HG02571 (cell line): ENCODE data around the gene COPA.

Experiments used
- ATAC-seq: cut with Tn5 transposase; IDR thresholded peaks from one replicate; pipeline ENCODE4 v1.9.1; 2021; ENCODE audit warnings: mild to moderate bottlenecking, moderate library complexity; ENCODE audit not compliant: unreplicated experiment

COPA gene

DNA sequence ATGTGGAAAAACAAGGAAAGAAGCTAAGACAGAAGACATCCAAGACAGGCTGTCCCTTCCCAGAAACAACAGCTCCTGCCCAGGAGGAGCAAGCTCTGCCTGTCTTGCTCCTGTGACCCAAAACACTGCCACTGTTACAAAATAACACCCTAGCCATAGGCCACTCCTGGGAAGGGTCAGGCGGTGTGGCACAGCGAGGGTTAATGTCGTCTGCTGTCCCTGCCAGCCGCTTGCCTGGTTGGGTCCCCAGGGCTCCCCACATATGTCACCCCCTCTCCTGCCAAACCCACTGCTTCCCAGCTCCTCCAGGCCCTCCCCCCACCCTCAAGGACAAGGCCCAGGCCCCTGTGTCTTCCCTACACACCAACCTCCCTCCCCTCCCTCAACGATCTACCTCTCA, 20.0 kb upstream of the COPA start:
- no peak for ATAC-seq

DNA sequence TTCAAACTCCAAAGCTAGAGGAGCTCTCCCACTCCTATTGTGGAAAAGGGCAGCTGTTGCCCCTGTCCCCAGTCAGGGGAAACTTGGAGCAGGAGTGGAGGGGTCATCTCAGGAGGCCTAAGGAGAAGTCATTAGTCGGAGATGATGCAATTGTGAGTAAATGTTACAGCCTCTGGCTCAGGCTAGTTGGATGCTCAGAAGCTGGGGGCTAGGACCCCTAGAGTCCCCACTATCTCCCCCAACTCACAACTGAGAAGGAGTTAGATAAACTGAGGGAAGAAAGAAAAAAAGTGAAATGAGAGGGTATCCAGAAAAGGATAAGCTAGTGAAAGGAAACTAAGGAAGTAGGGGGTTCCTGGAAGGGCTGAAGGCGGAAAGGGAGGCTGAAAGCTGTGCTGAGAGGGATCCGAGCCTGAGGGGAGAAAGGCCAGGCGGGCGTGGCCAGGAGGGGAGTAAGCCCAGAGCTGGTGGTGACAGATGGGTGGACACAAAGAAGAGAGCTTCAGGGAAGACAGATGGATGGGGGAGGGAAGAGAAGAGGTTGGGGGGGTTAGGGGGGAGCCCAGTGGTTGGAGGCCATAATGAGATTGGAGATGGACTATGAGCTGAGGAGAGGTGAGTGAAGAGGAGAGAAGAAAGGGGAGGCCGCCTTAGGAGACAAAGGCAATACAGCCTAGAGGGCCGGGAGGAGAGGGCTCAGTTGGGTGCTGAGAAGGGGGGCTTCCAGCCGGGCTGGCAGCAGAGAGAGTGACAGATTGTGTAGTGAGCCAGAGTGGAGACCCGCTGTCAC, 19.3 kb upstream of the COPA start:
- no peak for ATAC-seq

DNA sequence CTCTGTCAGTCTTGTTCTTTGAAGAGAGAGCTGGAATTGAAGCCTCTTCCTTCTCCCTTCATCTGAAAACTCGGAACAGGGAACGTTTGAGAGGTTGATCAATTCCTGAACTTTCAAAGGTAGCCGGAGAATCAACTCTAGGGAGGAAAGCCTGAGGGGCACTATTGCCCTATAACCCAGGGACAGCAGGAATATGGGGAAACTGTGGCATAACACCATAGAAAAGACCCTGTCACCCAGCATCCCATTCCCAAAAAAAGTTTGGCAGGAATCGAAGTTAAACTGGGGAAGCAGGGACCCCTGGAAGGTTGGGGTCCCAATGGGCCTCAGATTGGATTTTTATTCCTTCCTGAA, 18.7 kb upstream of the COPA start:
- ATAC-seq: no peak

DNA sequence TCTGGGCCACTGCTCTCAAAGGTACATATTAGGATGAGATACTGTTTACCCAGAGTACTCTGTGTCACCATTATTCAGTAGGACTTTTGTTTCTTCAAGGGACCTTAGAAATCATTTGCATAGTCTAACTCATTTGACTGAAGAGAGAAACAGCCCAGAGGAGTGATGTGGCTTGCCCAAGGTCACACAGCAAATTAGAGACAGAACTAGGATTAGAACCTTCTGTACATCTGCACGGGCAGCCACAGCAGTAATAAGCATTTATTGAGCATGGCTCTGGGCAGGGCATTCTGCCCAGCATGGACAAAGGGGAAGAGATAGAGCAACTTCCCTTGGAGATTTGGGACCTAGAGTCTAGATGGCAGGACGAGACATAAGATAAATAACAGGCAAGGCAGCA, 18.1 kb upstream of the COPA start:
- no peak for ATAC-seq

DNA sequence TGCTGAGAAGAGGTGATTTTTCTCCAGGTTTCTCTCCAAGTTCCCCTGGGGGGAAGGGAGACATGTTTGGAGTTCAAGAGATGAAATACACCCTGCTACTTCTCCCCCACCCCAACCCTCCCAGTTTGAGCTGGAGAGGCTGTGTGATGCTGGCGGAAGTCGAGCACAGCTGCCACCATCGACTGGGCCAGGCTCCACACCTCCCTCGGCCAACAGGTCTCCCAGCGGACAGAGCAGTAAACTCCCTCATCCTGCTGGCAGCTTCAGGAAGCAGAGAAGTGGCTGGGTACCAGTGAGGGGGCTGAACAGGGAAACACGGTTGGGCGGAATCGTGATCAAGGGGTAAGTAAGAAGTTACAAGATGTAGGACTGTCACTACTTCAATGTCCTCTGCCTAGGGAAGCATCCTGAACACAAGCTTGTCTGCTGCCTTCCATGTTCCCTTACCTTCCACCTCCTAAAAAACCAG, 17.2 kb upstream of the COPA start:
- no peak for ATAC-seq

DNA sequence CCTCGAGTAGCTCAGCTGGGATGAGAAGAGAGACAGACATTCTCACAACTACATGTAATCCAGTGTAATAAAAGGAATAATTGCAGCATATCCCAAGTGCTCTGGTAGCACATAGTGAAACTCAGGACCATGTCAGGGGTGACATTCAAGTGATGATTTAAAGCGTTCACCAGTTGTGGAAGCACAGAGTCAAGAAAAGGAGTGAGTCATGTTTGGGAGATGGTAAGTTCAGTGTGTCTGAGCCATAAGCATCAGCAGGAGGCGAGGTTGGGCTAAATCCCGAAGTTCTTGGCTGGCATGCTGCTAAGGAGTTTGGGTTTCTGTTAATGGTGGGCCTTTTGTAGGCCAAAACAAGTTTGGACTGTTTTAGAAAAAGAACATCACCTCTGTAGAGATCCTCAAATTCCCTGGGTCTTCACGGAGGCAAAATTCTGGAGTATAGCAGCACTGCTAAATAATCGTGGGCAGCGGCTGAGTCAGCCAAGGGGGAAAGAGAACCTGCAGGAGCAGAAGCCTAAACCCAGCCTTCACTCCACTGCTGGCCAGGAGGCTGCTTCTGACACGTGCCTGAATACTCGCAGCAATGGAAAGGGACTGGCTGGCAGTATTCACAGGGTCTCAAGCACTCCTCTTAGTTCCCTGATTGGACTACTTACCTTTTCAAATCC, 16.6 kb upstream of the COPA start:
- no peak for ATAC-seq

DNA sequence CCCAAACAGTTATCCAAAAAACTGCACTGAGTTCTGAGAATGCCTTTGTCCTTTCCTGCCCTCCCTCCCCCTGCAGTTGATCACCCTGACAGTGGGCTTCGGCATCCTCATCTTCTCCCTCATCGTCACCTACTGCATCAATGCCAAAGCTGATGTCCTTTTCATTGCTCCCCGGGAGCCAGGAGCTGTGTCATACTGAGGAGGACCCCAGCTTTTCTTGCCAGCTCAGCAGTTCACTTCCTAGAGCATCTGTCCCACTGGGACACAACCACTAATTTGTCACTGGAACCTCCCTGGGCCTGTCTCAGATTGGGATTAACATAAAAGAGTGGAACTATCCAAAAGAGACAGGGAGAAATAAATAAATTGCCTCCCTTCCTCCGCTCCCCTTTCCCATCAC, 15.0 kb upstream of the COPA start:
- ATAC-seq: no peak

DNA sequence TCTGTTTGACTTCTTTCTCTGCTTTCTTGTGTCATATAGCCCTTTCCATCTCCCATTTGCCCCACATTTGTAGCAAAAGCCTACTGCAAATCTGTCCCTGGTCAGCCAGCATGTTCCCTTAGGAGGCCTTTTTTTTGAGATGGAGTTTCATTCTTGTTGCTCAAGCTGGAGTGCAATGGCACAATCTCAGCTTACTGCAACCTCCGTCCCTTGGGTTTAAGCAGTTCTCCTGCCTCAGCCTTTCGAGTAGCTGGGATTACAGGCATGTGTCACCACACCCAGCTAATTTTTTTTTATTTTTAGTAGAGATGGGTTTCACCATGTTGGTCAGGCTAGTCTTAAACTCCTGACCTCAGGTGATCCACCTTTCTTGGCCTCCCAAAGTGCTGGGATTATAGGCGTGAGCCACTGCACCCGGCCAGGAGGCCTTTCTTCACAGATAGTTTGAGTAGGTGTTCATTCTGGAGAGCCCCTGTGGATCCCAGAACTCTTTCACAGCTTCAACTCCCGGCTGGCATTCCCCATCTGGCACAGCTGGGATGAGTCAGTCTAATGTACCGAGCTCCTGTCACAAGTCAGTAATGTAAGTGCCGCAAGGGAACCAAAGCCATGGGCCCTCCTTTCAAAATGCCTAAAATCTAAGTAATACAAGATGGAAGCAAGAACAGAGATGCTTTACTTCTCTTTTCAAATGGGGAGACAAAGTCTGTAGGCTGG, 14.4 kb upstream of the COPA start:
- ATAC-seq: no peak

DNA sequence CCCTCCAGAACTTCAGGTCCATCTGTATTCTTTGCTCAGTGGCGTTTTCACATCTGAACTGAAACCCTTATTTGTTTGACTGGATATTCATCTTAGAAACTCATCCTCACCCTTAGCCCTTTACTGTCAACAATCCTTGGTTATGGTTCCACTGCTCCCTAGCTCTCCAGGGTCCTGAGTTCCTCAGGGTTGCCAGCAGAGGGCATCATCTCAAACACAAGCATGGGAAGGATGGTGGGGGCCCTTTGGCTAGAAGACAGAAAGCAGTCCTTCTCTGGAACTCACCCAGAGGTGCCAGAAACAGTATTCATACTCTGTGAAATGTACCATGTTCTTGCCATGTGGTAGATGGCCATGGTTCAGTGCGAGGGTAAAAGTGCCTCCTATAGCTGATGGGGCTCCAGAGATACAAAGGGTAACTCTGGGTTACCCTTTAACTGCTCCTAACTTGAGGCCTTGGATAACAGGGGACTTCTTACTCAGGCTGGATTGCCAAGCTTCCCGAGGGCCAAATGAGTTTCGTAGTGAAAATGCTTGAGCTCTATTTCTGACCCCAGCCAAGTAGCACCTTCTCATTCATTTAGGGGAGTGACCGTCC, 11.4 kb upstream of the COPA start:
- no peak for ATAC-seq

DNA sequence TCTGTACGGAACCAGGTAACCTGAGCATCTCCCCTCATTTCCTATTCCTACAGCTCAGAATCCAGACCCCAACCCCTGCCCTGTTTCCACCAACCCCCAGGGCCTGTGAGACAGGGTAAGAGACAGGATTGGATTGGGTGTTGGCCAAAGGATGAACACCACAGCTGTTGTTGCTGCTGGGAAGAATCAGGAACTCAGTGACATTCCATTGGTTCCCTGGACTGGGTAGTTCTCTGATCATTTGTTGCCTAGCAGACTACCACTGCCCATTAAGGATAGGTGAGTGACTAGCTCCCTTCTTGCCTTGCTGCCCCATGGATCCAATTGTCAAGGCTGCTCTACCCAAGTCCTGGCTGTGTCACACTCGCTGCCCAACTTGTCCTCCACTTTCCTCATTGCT, 10.2 kb upstream of the COPA start:
- no peak for ATAC-seq

DNA sequence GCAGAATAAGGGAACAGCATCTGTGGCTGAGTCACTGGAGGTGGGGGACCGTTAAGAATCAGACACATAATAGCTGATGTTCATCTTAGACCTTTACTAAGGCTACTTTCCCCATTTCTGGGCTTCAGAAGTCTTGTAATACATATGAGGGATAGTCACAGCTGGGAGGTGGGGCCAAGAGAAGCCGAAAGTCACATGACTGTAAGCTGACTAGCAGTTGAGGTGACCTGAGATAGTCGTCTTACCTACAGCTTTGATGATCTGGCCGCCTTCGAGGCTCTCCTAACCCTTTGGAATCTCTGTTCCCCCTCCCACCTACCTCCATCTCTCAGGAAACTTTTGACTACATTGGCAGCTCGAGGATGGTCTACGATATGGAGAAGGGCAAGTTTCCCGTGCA, 9.5 kb upstream of the COPA start:
- no peak for ATAC-seq

DNA sequence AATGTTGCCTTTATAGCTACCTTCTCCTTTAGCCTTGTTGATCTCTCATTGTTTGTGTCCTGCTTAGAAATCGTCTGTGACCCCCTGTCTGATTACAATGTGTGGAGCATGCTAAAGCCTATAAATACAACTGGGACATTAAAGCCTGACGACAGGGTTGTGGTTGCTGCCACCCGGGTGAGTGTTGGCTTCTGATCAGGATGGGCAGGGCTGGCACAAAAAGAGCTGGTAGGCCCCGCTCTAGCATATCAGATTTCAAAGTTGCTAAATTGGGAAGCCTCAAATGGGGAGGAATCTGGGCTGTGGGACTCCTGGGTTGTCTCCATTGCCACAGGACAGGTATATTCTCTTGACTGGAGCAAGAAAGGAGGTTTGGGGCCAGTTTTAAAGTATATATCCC, 8.6 kb upstream of the COPA start:
- no peak for ATAC-seq

DNA sequence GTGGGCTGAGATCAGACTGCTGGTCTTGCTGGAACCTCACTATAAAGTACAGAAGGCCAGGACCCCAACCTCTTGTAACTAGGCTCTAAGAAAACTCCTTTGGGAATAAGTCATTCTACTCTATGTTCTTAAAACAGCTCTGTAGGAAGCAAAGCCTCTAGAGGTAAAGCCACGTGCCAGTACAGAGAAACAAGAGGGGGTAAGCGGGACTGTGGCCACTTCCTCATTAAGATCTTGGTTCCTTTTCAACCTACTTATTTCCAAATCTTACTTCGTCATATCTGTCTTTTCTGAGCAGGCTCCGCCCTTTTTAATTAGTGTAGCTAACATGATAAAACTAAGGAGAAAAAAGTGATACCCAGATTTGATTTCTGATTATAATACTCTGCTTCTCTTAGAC, 3.9 kb upstream of the COPA start:
- no peak for ATAC-seq

DNA sequence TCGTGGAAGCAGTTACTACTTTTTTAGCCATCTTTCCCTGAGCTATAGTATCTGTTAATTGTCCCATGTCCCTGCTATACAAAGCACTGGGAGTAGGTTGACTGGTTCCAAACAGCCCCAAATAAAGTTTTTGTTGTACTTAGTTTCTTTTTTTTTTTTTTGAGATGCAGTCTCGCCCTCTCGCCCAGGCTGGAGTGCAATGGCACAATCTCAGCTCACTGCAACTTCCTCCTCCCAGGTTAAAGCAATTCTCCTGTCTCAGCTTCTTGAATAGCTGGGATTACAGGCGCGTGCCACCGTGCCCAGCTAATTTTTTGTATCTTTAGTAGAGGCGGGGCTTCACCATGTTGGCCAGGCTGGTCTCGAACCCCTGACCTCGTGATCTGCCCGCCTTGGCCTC, 3.4 kb upstream of the COPA start:
- ATAC-seq: no peak

DNA sequence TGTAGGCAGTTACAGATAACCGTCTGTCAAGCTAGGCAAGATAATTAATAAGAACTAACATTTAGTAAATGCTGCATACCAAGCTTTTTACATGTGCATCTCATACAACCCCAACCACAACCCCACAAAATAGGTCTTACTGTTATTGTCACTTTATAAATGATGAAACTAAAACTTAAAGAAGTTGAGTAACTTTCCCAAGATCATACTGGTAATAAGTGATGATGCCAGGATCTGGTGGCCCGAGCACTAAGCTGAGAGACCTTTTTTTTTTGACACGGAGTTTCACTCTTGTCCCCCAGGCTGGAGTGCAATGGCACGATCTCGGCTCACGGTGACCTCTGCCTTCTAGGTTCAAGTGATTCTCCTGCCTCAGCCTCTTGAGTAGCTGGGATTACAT, 1.9 kb upstream of the COPA start:
- ATAC-seq: no peak

DNA sequence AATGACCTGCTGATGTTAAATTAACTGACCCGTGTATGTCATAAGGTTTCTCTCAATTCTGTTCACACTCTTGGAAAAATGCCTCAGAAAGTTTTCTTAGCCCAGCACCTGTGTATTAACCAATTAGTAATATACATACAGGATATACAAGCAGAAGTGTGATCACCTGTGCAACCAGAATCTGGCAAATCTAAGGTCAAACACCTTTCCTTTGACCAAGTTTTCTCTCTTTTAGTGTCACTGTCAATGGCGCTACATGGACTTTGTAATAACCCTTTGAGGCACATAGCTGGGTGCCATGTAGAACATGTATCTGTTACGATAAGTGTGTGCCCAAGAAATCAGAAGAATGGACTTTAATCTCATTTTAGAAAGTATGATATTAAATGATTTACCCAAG, 1.2 kb upstream of the COPA start:
- ATAC-seq: no peak

DNA sequence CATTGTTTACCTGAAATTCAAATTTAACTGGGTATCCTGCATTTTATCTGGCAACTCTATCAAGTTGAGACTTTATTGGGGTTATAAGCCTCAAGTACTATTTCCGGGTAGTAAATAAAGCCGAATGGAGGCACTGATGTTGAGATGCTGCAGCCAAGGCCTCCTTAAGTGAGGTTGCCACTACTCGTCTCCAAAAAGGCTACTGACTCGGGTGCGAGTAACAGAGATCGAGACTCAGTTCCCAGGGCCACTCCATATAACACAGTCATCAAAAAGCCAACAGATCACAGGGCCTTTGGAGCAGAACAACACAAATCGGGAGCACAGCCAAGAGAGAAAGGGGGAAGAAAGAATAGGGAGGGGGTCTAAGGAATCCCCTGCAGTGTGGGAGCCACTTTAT, 524 bp downstream of the COPA start:
- ATAC-seq: no peak

DNA sequence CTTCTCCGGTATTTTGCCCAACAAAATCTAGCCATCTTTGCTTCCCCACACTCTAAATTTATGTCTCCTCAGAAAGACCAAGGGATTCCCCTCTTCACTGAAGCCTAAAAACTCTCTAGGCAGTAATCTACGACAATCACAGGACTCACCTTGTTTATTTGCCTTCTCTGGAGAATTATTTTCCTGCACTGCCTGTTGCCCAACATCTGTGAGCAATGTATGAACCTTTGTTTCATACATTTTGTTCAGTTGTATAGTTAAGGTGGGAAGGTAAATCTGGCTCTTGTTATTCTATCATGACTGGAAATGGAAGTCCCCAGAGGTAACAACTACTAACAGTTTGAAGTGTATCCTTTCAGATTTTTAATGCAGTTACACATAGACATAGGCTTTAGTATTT, 2.2 kb downstream of the COPA start:
- no peak for ATAC-seq

DNA sequence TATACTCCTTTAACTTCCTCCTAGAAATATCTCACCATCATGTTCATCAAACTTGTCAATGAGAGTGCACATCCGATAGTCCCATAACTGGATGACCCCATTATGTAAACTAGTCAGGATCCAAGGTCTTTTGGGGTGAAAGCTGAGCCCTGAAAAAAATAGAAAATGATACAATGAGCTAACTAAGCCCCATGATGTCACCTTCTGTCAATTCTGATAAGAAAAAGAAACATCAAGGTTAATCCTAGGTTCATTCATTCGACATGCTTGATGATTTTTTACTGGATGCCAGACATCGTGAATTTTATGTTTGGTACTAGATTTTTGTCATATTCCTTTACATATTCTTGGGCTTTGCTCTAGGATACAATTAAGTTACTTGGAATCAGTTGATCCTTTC, 2.9 kb downstream of the COPA start:
- ATAC-seq: no peak

DNA sequence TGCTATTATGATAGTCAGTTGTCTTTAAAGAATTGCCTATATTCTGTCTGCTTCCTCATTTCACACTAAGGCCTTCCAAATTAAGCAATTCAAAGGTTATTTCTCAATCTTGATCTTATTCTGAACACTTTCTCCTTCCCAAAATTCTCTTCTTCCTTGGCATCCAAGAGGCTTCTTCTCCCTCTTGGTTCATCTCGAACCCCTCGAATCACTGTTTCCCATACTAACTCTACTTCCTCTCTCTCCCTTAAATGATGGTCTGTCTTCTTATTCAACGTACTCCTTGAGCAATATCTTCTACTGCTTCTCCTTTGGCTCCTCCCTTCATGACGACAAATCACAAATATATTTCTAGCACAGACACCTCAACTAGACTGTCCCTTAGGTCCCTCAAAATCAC, 4.5 kb downstream of the COPA start:
- no peak for ATAC-seq

DNA sequence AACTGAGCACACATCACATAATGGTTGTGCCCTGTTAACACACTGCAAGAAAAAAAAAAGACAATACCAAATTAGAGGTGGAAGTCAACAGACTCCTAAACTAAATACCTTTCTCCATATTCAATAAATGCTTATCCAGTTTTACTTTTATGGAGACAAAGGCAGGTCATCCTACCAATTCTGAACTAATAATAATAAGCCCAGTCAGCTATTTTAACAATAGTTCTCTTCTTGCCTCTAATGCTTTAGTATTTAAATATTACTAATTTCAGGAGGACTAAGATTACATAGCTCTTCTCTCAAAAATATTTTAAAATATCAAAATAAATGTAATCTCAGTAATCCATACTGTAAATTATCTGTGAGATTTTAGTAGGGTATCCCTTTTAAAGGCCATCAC, 10.5 kb downstream of the COPA start:
- no peak for ATAC-seq

DNA sequence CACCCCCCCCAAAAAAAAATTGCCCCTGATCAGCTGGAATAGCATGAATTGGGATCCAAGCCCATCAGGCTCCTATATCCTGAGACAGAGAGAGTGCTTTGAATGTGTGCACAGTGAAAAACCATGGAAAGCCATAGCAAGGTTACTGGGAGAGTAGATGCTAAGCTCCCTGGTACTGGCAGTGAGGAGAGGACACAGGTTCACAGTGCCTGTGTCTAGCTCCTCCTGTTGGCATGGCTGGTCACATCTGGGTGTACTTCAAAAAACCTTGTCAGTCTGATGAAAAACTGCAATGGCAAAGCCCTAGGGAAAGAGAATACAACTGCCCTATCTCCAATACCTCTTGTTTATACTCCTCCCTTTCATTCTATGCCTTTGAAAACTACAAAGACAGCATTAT, 12.9 kb downstream of the COPA start:
- ATAC-seq: no peak
